NCI-H1105 treated with DMSO at 0.1 percent for 48 hours (cell line): ENCODE results near the gene USP38.
"Not testable (repeated sequence)": the region's sequence is repeated elsewhere in the genome, so short reads cannot be mapped to it uniquely, and the experiment has no call there.

Experiments used
- DNase-seq: peaks from one replicate; lab custom pipeline; 2025; lab: John Stamatoyannopoulos, UW

Gene USP38

DNA sequence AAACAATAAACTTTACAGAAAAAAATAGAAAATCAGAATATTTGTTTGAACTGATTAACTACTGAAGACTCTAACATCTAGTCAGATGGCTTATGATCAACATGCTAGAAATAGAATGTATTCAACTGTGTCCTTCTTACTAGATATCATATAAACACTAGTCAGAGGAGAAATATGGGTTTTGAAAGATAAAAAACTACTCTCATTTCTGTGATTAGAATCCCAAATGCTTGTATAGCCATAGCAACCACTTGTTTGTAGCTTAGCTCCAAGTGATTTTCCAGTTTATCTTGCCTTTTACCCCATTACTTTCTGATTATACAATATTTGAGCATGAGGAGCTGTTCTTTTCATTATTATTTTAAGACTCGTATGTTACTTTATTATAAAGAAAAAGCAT lies 31.2 kb downstream of the USP38 start:
- DNase-seq = no peak

DNA sequence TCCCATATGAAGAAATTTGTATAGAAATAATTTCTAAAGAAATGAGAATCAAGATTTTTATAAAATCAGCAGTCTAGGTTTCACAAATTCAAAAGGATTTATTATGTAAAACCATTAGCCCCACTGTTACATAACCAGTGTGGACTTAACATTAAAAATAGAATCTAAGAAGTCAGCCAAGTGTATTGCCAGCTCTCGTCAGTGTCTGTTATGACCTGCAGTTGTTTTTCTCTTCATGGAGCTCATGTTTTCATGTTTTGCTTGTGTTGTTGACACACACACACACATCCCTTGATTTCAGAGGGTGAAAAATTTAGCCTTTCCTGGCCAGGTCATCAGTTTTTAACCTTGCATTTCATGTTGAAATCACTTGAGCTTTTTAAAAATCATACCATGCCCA lies 39.5 kb downstream of the USP38 start:
- no peak for DNase-seq

DNA sequence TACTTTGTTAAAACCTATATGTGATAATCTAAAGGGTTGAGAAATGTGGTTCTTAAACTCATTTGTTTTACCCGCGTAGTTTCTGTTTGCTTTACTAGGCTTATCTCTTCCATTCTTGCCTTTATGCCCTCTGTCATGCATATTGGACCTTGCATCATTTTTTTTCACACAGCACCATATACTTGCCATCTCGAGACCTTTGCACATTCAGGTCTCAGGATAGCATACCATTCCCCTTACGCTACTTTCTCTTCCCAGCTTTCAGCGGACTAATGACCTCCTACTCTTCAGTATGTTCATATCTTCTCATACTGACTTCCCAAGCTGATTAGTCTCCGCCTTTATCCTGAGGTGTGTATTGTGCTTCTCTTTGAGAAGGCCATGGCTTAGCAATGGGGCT lies 40.5 kb downstream of the USP38 start:
- DNase-seq = no peak

DNA sequence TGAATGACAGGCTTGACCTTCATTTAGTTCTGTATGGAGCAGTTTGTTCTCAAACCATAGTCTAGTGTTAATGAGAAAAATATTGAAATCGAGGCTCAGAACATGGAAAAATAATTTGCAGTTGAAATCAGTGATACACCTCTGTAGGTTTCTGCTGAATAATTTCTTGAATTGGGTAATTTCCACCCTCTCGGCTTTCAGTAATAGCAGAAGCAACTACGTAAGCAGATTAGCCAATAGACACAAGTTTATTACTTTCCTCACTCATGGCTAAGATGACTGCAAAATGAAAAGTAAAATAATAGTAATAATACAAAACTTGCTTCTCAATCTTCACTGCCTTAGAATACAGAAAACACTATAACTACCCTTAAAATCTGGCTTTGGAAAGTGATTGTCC lies 46.0 kb downstream of the USP38 start:
- no peak for DNase-seq

DNA sequence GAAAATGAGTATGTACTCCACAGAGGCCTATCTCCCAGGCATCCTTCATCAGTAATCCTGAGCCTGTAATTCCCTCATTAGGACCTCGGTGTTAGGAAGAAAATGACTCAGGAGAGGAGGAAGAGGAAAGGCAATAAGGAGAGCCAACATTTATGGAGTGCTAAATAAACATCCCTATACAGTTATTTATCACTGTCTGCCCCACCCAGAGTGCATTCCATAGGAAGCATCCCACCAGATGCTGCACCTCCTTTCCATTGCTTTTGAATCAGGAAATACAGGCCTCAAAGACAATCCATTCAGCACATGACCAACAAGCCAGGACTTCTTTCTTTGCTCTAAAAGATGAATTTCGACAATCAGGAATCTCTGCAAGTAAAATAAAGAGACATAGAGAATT lies 47.6 kb downstream of the USP38 start:
- no peak for DNase-seq

DNA sequence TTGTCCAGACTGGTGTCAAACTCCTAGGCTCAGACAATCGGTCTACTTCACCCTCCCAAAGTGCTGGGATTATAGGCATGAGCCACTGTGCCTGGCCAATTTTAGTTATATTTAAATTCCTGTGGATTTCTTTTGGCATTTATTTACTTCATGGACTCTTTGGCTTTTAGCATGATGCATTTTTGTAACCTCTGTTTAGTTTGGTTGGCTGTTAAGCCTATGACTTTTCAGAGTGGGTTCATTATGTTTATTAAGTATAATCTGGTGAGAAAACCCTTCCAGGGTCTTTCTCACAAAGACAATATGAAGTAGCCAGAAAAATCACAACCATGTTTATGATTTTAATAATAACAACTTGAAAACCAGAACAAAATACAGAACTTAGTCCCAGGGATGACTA lies 49.4 kb downstream of the USP38 start:
- DNase-seq = no peak

DNA sequence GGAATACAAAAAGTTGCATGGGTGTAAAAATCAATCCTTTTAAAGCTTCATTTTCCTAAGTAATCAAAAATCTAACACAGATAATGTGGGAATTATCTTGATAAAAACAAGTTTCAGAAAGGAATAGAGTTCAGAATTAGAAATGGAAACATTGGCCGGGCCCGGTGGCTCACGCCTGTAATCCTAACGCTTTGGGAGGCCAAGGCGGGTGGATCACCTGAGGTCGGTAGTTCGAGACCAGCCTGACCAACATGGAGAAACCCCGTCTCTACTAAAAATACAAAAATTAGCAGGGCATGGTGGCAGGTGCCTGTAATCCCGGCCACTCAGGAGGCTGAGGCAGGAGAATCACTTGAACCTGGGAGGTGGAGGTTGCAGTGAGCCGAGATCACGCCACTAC lies 52.5 kb downstream of the USP38 start:
- not testable (repeated sequence) for DNase-seq

DNA sequence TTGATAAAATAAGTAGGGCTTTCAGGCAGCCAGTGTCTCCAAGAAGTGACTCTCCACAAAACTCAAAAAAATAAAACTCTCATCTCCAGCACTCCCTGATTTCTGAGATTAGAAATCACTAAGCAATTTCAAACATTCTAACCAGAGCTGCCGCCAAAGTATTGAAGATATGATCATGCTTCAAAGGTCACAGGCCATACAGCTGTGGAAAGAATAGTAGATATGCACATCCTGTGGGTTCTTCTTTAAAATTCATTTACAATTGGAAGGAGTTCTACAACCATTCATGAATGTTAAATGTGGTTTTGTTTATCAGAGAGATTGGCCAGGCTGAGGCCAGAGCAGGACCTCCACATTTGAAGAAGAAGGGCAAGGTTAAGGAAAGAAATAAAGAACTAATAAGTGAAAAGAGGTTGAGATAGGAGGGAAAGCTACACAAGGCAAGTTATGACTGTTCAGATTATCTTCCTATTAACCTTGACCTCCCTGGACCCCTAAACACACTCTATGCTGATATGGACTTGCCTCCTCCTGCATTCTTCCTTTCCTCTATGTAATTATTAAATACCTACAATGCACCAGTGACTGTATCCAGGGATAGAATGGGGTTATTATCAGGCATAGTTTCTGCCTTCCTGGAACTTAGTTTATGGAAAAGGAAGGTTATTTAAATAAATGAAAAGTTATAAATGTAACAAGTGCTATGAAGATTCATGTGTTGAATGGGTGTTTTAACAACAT lies 56.4 kb downstream of the USP38 start:
- DNase-seq = no peak

DNA sequence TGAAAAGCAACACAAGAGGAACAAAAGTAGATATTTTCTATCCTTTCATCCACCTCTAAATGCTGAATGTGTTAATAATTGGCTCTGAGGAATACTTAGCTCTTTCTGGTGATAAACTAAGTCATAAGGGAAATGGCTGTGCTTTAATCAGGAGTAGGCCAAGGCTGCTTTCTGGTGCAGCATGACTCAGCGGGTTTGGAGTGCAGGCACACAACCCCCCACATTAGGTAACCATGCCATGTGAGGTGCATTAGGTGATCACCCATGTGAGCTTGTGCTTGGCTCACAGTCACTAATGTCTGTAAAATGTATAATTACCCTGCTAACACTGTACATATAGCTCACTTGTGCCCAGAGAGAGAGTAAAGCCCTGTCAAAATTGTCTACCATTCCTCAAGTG lies 57.2 kb downstream of the USP38 start:
- no peak for DNase-seq

DNA sequence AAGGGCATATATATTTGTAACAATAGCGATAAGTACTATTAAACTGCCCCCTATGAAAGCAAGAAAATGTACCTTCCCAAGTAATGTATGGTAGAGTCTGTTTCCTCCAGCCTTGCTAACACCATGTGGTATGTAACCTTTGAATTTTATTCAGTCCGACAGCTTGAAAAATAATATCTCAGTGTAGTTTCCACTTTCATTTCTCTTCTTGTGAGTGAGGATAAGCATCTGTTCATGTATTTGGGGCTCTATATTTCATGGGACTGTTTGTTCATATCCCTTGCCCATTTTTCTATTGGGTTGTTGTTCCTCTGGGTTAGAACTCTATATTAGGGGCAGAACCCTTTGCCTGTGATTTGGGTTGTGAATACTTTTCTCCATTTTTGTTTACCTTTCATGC lies 58.3 kb downstream of the USP38 start:
- DNase-seq = no peak

DNA sequence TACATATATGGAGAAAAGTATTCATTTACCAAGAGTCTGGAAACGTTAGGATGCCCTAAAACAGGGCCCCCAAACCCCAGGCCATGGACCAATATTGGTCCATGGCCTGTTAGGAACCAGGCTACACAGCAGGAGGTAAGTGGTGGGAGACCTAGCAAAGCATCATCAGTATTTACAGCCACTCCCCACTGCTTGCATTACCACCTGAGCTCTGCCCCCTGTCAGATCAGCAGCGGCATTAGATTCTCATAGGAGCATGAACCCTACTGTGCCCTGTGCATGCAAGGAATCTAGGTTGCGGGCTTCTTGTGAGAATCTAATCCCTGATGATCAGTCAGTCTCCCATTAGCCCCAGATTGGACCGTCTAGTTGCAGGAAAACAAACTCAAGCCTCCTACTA lies 62.3 kb downstream of the USP38 start:
- DNase-seq = no peak

DNA sequence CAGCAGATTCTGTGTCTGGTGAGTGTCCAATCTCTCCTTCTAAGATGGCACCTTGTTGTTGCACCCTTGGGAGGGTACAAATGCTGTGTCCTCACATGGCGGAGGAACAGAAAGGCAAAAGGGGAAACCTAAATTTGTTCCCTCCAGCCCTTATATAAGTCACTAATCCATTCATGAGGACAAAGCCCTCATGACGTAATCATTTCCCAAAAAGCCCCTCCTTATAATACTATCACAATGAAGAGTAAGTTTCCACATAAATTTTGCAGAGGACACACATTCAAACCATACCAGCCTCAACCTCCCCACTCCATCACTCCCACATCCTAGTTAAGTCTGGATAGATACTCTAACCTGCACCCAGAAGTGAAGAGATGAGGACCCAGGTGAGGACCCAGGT lies 63.1 kb downstream of the USP38 start:
- DNase-seq = no peak

DNA sequence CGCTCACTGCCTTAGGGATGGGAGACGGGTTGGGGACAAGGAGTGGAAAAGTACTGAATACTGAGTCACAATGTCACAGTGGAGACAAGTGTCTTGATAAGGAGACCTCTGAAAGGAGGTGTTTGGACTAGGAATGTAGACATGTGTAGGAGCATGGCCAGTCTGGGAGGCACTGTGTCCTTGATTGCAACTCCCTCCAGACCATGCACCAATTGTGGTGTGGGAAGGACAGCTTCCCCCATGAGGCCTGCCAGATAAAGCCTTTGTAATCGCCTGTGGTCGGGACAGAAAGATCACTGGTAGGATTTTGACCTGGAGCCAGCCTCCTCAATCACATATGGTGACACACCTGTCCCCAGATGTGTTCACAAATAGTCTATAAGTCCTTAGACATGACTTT lies 64.1 kb downstream of the USP38 start:
- DNase-seq = no peak

DNA sequence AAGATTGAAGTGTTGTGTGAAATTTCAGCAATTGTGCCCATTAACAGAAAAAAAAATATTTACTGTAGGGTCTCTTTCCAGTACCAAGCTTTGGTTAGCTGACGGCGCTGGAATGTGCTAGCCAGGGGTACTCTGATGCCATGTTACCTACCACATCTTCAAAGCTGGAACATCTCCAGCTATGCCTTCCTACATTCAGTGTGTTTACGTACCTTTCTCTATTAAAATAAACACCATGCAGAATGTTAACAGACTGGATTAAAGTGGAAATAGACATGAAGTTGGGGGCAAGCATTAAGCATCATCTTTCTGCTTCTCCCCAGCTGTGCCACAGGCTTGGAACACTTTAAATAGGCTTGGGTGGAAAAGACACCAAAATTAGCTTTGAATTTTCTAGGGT lies 65.9 kb downstream of the USP38 start:
- no peak for DNase-seq

DNA sequence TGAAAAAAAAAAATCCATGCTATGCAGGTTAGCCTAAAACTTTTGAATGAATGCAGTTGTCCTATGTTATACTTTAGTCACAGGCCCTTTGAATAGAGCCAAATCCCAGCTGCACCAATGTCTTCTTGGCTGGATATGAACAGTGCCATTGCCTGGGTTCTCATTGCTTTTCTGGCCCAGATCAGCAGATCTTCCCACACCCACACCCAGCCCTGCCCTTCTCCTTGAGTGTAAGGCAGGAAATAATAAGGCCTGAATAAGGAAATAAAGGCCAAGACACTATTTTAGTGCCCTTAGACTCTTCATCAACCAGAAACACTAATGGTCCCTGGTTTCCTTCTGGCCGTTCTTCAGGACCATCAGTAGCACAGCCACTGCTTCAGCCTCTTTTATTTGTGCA lies 66.6 kb downstream of the USP38 start:
- no peak for DNase-seq

DNA sequence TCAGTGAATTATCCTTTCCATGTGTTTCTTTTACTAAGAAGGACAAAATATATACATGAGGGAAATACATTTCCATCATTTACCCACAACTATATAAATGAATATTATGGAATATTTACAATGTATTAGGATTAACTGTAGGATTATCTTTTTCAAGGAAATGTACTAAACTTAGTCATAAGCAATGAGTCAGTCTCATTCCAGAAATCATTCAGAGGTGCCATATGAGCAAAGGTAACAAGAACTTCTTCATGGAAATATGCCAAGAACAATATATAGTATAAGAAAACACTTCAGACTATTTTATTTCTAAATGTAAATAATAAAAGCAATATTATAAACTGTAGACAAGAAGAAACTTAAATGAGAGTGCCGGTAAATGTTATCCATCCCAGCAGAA lies 67.1 kb downstream of the USP38 start:
- DNase-seq = no peak

DNA sequence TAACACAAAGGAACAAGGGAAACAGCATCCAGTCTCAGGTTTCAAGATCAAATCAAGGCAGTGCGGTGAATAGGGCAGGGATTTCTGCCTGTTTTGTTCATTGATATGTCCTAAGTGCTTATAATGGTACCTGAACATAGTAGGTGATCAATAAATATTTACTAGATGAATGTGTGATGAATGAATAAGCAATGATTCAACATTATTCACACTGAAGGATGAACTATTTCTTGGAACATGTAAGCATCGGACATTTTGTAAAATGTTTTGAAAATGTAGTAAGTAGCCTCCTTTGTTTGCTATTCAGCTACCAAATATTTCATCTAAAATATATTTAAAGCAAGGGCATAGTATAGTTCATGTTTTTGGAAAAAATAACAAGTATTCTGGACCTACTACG lies 67.8 kb downstream of the USP38 start:
- no peak for DNase-seq

DNA sequence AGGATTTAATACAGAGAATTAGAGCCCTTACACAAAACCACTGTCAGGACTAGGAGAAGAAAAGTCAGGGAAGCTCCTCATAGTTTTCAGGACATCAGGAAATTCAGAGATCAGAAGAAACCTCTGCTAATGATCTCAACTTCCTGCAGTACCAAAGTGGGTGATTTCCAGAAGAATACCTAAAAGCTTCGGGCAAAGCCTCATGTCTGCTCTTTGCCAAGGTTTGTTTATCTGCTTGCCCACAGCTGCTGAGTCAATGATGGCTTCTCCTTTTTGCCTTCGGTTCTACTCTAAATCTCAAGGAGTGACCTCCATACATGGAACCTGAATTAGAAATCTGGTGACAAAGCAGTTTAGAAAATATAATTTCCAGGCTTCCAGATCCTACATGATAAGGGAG lies 68.4 kb downstream of the USP38 start:
- DNase-seq = no peak

DNA sequence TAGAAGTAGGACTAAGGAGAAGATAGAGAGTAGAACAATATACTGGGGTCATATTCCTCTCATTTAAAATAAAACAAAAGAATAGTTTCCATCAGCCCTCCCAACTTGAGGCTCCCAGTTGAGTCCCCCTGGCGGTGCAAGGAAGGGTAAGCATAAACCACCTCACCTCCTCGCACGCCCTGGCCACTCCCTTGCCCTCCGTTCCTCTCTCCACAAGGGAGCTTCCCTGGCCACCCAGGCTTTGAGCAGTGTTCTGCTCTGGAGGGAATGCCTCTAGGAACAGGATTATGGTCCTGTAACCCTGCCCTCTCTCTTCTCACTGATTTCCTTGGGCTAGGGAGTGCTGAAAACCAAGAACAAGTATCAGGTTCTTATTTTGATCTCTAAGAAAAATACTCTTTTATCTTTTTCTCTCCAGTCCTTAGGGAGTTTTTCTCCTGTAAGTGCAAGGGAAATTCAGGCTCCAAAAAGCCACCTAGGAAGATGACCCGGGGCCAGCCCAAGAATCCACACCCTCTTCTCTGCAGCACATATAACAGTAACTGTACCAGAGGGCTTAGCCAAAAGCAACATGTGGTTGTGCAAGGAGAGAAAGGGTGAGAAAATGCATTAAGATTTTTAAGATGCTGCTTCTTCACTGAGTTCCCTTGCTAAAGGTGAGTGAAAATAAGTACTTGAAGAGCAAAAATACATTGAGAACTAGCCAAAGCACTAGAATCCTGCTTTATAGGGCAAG lies 69.9 kb downstream of the USP38 start:
- no peak for DNase-seq

DNA sequence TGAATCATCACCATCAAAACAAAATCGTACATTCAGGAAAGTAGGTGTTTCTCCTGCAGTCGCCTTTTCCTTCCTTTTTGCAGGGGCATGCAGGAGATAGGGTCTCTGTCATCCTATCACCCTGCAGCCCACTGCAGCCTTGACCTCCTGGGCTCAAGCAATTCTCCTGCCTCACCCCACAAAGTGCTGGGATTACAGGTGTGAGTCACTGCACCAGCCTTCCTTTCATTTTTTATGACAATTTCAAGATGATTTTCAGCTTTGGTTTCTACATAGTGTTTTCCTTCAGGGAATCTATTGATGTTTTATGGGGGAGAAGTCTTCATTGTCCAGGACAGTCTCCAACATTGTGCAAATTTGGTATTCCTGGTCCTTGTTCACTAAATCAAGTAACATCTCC lies 71.7 kb downstream of the USP38 start:
- DNase-seq = no peak

DNA sequence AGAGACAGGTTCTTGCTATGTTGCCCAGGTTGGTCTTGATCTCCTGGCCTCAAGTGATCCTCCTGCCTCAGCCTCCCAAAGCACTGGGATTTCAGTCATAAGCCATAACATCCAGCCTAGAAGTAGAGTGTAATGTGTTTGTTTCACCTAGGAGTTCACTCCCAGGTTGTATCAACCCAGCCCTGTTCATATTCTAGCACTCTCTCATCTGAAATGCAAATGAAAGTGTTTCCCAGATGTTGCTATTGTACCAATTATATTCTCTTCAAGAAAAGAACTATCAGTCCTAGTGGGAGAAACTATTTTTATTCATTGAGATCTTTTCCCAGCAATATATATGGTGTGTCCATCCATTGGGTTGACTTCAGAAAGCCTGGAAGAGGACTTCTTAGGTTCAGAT lies 72.6 kb downstream of the USP38 start:
- no peak for DNase-seq

DNA sequence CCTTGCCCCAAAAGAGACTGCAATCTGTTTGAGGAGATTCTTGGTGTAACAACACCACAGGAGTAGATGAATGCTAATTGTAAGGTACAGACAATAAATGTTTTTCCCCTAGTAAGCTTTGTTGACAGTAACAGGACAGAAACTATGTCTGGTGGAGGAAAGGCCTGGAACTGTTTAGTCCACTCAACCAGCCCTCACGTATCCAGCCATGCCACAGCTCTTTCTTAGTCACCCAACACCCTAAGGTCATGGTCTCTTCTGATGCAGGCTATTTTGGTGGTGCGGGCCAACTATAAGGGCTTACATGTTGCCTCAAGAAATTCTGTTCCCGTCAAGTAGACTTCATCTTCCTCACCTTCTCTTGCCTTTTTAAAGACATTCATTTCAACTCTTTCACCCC lies 76.0 kb downstream of the USP38 start:
- no peak for DNase-seq

DNA sequence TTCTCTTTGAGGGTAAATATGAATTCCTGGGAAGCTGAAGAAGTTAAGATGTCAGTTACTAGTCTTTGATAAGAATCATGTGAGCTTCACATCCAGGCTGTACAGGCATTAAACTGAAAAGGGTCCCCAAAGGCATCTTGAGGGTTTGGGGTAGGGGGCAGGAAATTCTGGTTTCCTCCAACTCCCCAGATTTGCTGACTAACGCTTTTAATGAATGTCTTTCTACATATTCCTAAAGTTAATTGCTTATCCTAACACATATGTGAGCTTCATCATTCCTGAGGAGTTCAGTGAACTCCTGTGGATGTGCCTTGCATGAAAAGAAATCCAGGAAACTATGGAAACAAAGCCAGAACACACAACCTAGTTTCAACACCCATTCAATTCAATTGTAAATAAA lies 78.1 kb downstream of the USP38 start:
- DNase-seq = no peak

DNA sequence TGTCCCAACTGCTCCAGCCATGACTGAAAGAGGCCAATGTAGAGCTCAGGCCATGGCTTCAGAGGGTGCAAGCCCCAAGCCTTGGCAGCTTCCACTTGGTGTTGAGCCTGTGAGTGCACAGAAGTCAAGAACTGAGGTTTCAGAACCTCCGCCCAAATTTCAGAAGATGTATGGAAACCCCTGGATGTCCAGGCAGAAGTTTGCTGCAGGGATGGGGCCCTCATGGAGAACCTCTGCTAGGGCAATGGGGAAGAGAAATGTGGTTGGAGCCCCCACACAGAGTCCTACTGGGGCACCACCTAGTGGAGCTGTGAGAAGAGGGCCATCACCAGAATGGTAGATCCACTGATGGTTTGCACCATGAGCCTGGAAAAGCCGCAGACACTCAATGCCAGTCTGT lies 83.0 kb downstream of the USP38 start:
- DNase-seq = not testable (repeated sequence)
